Measurements from ENCODE around the gene ADD2.

ADD2 gene

DNA sequence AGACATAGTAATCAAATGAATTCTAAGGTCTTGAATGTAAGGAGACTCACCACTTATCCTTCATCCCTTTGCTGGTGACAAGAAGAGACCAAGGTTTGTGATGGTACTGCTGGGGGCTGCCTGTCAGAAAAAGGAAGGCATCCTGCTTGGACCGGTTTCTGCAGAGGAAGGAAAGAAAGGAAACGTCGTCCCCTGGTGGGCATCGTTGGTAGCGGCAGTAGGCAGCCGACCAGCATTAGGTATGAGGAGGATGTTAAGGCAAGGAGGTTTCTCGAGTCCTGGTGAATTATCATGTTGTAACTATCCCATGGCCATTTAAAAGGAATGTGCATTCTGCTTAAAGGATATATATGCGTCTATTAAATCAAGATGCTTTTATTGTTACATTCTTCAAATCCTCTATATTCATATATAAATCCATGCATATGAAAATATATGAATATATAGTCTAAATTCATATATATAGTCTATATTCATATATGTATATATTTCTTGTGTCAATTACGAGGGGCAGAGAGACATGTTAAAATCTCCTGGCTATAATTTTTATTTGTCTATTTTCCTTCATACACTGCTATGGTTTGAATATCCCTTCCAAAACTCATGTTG lies 120.0 kb downstream of the ADD2 start:
- peak; percentile 80 for DNase-seq (ENCODE audit: low read depth)
- no peak for TF ChIP-seq POLR2A (IDR thresholded peaks at IDR 0.05; ENCODE audit: extremely low read depth, insufficient read length)
- TF ChIP-seq, protein P1, sequence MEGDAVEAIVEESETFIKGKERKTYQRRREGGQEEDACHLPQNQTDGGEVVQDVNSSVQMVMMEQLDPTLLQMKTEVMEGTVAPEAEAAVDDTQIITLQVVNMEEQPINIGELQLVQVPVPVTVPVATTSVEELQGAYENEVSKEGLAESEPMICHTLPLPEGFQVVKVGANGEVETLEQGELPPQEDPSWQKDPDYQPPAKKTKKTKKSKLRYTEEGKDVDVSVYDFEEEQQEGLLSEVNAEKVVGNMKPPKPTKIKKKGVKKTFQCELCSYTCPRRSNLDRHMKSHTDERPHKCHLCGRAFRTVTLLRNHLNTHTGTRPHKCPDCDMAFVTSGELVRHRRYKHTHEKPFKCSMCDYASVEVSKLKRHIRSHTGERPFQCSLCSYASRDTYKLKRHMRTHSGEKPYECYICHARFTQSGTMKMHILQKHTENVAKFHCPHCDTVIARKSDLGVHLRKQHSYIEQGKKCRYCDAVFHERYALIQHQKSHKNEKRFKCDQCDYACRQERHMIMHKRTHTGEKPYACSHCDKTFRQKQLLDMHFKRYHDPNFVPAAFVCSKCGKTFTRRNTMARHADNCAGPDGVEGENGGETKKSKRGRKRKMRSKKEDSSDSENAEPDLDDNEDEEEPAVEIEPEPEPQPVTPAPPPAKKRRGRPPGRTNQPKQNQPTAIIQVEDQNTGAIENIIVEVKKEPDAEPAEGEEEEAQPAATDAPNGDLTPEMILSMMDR (IDR thresholded peaks at IDR 0.05; ENCODE audit: low read depth, low read length): peak; percentile 100
- H3K4me3 ChIP-seq (ENCODE audit: low read depth, low read length): no peak overlapping the region

DNA sequence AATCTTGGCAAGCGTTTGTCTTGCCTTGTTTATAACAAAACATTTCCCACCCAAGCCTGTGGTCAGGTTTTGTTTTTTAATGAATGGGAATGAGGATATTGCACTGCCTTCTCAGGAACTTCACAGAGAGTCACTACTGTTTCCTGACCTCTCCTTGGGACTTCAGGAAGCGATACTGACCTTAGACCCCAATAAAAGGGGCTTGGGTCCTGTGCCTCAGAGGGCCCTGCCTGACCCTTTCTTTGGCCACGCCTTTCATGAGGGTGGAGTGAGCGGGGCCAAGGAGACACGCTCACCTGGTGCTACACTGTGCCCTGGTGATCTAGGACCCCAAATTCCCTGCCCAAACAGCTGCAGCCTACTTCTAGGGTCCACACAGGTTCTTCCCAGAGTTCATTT lies 121.6 kb downstream of the ADD2 start:
- no peak overlapping the region for H3K4me3 ChIP-seq (ENCODE audit: low read depth, low read length)
- DNase-seq (ENCODE audit: low read depth): no peak
- TF ChIP-seq, protein P1 (IDR thresholded peaks at IDR 0.05; ENCODE audit: low read depth, low read length): no peak
- TF ChIP-seq, protein P2, sequence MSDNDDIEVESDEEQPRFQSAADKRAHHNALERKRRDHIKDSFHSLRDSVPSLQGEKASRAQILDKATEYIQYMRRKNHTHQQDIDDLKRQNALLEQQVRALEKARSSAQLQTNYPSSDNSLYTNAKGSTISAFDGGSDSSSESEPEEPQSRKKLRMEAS (IDR thresholded peaks at IDR 0.05; ENCODE audit: low read depth, low read length): no peak
- TF ChIP-seq POLR2A (IDR thresholded peaks at IDR 0.05; ENCODE audit: extremely low read depth, insufficient read length) (no peak), MYC (IDR thresholded peaks at IDR 0.05; ENCODE audit: low read depth, low read length) (no peak)

DNA sequence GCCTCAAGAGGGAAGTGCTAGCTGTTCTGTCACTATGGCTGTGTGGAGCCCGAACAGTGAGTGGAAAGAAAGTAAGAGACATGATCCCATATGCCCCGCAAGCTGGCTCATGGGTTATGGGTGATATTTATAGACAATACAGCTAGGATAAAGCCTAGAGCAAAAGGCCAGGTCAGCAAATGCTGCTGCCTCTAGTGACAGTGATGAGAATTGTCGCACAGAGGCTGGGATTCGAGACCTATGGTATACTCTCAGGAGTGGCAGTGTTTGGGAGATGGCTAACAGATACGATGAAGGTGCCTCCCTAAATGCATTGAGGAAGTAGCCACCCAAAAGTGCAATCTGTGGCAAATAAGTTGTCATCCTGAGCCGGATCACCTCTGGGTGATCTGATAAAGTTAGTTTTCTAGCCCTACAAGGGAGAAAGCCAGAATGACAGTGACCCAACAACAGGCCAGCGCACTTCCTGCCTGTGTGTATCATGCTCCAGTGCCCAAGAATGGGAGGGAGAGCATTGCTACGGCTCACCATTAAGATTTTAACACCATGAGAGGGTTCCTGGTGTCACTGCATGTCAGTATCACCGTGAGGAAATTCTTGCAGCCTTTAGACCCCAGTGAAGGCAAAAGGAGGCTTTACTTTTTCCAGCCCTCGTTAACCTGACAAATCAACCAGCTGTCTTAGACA lies 122.1 kb downstream of the ADD2 start:
- DNase-seq (ENCODE audit: low read depth): peak; percentile 53
- TF ChIP-seq, protein P1 (IDR thresholded peaks at IDR 0.05; ENCODE audit: low read depth, low read length): peak; percentile 28
- TF ChIP-seq POLR2A (IDR thresholded peaks at IDR 0.05; ENCODE audit: extremely low read depth, insufficient read length): no peak
- H3K4me3 ChIP-seq (ENCODE audit: low read depth, low read length): no peak overlapping the region

DNA sequence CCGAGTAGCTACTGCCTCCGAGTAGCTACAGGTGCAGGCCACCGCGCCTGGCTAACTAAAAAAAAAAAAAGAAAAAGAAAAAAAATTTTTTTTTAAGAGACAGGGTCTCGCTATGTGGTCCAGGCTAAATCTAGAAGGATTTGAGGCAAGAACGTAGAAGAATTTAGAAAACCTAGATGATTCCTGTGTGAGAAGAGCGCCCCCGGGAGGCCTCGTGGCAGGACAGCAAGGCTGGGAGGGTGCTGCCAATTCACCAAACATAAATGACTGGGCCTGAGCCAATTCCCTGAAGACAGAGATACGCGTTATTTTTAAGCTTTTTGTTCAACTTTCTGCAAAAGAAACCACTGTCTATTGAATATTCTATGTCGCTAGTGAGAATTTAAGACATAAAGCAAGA lies 124.3 kb downstream of the ADD2 start:
- TF ChIP-seq MYC (IDR thresholded peaks at IDR 0.05; ENCODE audit: low read depth, low read length) (no peak), POLR2A (IDR thresholded peaks at IDR 0.05; ENCODE audit: extremely low read depth, insufficient read length) (no peak)
- TF ChIP-seq, protein P1 (IDR thresholded peaks at IDR 0.05; ENCODE audit: low read depth, low read length): peak; percentile 75
- no peak overlapping the region for H3K4me3 ChIP-seq (ENCODE audit: low read depth, low read length)
- peak; percentile 71 for DNase-seq (ENCODE audit: low read depth)

DNA sequence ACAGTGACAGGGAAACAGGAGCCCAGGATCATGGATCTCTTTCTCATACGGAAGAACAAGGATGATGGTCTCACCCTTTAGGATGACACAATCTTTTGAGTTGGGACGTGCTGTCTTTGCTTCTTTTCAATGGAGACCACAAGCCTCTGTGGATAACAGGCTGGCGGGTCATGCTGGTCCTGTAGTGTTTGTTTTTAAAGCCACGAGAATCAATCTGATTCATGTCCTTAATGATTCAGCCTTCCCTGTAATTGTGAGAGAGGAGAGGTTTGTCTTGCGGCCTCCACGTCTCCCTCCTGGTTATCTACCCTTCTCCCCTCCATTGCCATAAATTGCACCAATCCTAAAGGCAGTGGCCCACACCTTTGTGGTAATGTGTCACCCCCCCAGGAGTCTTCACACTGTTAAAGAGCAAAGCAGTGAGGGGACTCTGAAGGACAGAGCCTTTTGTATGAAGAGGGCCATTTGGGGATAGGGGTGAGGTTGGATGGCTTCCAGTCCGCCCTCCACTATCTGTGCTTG lies 126.7 kb downstream of the ADD2 start:
- H3K4me3 ChIP-seq (ENCODE audit: low read depth, low read length): no peak overlapping the region
- DNase-seq (ENCODE audit: low read depth): no peak
- TF ChIP-seq MYC (IDR thresholded peaks at IDR 0.05; ENCODE audit: low read depth, low read length): no peak
- TF ChIP-seq, protein P1 (IDR thresholded peaks at IDR 0.05; ENCODE audit: low read depth, low read length): no peak
- TF ChIP-seq, protein P2 (IDR thresholded peaks at IDR 0.05; ENCODE audit: low read depth, low read length): no peak
- TF ChIP-seq POLR2A (IDR thresholded peaks at IDR 0.05; ENCODE audit: extremely low read depth, insufficient read length): no peak

All from NB4 (cell line).